GM12864 (cell line): Measurements from ENCODE around the gene KRT3.
"Not testable (repeated sequence)": the region's sequence is repeated elsewhere in the genome, so short reads cannot be mapped to it uniquely, and the experiment has no call there.

Experiments
- DNase-seq: peaks from one replicate; pipeline ENCODE4 v3.0.0-alpha.2; 2011; ENCODE audit warnings: low read depth
- H3K4me3 ChIP-seq: 2 replicates; pipeline ENCODE4 v1.5.1; 2011; ENCODE audit warnings: mild to moderate bottlenecking, low read depth, low read length, control low read depth
- CTCF ChIP-seq: IDR thresholded peaks from 2 replicates; pipeline ENCODE4 v1.5.1; 2011; ENCODE audit warnings: low read depth, mild to moderate bottlenecking, moderate library complexity, low read length, control low read depth, inconsistent platforms; ENCODE audit errors: missing control alignments

KRT3 gene

DNA sequence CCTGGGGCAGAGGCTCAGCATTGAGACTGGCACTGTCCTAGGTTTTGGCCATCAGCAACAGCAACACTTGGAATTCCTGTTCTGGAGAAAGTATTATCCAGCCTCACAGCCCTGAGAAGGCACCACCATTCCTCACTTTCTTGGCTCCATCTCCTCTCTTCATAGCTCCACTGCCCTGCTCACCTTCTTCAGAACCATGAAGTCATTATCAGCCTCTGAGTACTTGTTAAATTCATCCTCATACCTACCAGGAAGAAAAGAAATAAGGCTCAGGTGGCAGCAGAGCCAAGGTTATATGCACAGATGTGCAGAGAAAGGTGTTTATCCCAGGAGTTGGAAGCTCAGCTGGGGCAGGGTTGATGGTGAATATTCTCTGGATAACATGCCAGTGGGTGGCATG is 44.1 kb downstream of the KRT3 start:
- H3K4me3 ChIP-seq, result no peak overlapping the region
- DNase-seq, result no peak
- TF ChIP-seq CTCF, result no peak

- not testable (repeated sequence) for DNase-seq, H3K4me3 ChIP-seq
These were observed 45.4 kb downstream of the KRT3 start for GRCh38 chr12:52750532-52750931.

GRCh38 chr12:52749827-52750226 is 46.1 kb downstream of the KRT3 start:
- H3K4me3 ChIP-seq, result no peak overlapping the region
- TF ChIP-seq CTCF, result no peak
- DNase-seq, result no peak

DNA sequence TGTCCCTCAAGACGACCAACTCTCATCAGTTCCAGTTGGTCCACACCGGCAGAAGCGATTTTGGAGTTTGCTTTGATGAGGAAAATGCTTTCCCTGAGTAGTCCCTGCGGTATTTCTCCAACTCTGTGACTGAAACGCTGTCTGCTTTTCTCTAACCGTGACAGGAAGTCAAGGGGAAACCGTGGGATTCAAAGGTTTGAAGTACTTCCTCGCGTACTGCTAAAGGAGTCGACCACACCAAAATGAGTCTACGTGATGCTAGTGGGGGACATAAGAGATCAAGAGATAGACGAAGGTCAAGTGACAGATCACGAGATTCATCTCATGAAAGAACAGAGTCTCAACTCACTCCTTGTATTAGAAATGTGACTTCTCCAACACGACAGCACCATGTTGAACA is 47.3 kb downstream of the KRT3 start:
- no peak for DNase-seq
- no peak overlapping the region for H3K4me3 ChIP-seq
- TF ChIP-seq CTCF, result no peak

- no peak overlapping the region for H3K4me3 ChIP-seq
- no peak for DNase-seq
- TF ChIP-seq CTCF, result no peak
These were observed 50.4 kb downstream of the KRT3 start for GRCh38 chr12:52745554-52745953.

DNA sequence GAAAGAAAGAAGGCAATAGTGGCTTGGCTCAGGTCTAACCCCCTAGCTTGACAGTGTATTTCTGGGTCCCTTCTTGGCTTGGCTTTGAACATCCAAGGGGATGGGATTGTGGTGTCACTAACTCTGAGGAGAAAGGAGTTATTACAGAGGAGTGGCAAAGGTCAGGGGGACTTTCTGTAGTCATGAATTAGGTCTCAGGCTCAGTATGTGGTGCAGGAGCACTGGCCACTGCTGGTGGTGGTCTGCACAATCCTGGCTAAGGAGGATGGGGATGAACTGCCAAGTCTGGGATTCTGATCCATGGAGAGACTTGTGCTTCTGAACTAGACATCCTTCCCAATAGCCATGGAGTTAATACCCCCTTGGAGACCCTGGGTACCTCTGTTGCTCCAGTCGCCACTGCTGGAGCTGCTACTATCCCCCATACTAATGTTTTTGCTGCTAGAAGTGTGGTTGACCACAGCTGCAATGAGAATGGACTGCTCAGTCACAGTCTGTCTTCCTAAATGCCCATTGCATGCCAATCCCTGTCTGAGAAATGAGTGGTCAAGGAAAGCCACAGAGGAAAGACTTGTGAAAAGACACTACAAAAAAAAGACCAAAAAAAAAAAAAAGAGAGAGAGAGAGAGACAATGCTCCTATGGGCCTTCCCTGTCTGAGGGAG is 51.3 kb downstream of the KRT3 start:
- no peak for TF ChIP-seq CTCF
- no peak for DNase-seq
- no peak overlapping the region for H3K4me3 ChIP-seq

DNA sequence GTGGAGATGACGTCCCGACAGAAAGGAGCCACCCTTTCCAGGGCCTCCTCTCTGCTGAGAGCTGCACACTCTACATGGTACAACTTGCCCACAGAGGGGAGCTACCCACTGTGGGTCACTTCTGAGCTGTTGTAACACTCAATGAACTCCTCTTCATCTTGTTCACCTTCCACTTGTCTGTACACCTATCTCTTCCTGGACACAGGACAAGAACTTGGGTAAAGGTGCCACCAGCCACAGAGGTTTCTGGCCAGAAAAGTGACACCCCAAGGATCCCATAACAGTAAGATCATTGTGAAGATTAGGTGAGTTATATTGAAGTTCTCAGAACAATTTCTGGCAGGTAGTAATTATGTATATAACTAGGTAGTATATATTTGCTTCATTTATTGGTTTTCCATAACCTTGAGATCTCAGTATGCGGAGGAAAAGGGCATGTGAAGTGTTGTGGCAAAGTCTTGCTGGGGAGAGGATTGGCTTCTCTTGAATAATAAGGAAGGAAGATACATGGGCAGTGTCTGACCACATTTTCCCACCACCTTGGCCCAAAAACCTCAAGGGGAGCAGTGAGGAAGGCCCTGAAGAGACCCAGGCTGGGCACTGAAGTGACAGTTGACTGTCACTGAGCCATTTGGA is 53.0 kb downstream of the KRT3 start:
- no peak overlapping the region for H3K4me3 ChIP-seq
- DNase-seq, result no peak
- TF ChIP-seq CTCF, result no peak
